CD4-positive, alpha-beta T cell treated with Interferon alpha-2 for 1 hour (primary cell): ENCODE measurements around the gene MS4A14.
A peak's percentile ranks its signal among the peaks of the same experiment; 100 is the strongest.
"Not testable (repeated sequence)": the region's sequence is repeated elsewhere in the genome, so short reads cannot be mapped to it uniquely, and the experiment has no call there.

ENCODE experiments used
- DNase-seq, 2 donors: peaks; one replicate each; pipeline ENCODE4 v3.0.0-alpha.2; 2020 to 2022

Gene MS4A14

DNA sequence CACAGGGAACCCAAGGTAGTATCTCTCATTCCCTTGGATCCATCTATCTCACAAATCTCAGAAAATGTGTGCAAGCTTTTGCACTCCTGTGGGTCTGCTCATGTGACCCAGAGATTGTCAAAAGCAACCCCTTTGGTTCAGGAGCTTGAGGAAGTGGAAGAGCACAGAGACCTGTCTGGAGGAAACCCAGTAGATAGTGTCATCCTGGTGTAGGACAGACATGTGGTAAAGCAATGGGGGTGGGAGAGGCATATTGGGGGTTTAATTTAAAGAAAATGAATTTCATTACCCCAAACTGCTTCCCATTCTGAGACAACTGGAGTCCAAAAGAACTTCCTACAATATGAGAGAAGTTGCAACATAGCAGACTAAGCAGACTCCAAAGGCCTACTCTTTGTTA, 5.8 kb upstream of the MS4A14 start:
- no peak for DNase-seq

GRCh38 chr11:60392361-60392760, 3.9 kb upstream of the MS4A14 start:
- no peak for DNase-seq

DNA sequence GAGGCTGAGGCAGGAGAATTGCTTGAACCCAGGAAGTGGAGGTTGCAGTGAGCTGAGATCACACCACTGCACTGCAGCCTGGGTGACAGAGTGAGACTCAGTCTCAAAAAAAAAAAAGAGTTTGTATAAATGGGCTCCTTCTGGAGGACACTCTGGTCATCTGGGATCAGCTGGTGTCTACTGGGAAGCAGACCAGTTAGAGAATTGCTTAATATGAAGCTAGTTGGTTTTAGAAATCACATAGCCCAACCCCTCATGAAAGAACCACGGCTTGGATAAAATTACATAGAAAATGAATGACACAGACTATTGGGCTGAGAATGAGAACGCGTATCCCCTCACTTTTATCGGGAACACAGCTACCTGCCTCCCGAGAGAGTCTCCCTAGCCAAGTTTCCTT, 3.2 kb upstream of the MS4A14 start:
- no peak for DNase-seq

DNA sequence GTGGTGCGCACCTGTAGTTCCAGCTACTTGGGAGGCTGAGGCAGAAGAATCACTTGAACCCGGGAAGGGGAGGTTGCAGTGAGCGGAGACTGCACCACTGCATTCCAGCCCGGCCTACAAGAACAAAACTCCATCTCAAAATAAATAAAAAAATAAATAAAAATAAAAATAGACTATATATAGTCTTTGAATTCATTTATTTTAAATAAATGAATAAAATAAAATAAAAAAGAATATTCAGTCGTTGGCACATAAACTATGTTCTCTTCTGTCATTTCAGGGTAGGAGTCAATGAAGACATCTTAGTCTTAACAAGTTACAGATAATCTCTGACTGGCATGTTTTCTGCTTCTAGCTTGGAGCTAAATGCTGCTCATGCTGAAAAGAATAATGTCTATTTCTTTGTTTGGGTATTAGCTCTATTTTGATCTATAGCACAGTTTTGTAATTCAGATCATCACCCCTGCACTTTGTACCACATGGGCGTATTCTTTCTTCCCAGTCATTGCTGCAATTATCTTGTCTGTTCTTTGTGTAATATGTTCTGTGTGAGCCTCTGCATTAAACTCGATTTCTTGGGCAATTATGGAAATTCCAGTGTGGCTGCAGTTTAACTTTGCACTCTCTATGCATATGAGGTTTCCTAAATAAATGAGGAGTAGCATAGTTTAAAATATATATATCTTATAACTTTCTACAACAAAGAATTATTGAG, 1.4 kb upstream of the MS4A14 start:
- no peak for DNase-seq

DNA sequence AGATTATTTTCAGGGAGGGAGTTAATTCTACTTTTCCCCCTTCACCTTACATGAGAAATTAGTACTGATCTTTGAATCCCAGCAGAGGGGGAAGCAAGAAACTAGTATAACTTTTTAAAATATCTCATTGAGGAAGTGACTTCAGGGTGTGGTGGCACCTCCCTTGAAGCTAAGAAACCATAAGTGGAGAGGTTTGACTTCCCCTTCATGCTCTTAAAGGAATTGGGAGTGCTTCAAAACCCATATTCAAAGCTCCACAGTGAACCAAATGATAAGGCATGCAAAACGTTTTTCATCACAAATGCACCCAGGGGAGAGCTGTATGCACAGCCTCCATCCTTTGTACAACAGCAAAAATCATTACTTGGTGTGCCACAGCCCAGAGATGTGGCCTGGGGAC, 540 bp downstream of the MS4A14 start:
- DNase-seq = peak; percentile 9 to 48

DNA sequence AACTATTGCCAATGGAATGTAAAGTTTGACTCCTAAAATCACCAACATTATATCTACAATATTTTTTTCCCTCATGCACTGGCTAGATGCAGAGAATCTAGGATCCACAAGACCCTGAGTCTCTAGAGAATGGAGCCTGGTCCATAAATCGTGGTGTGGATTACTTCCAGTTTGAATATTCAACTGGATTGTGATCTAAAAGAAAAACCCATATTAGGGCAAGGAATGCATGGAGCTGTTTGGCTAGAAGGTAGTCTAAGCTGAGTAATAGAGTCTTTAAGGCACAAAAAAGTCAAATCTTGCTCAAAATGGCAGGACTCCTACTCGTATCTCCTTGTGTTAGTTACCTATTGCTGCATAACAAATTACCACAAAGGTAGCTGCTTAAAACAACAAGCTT, 23.8 kb downstream of the MS4A14 start:
- DNase-seq = no peak

DNA sequence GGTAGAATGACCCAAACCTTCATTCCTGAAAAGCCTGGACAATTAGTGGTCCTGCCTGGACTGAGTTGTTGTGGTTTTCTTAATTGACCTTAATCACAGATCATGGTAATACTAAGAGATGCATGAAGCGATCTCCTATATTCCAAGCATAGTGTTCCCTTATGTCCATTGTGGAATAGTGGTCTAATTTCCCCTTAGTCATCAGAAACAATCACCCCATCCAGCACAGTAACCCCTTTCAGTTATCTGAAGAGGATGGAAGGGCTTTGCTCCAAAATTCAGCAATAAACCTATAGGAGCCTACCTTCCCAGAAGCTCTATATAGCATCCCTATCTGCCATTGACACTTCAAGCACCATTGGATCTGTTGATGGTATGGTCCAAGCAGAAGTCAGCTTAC, 26.4 kb downstream of the MS4A14 start:
- DNase-seq = no peak

DNA sequence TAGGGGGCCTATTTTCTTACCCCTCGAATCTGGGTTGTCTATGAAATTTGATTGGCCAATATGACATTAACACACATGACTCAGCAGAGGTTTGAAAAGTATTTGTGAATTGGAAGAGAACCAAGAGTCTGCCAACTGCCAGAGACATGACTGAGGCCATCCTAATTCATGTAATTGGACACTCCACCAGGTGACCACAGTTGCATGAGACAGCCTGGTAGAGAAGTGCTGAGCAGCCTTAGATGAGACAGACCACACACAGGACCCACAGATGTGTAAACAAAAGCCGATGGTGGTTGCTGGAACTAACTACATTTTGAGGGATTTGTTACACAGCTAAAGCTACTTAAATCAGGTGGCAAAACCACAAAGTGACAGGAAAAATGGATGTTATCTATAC, 32.3 kb downstream of the MS4A14 start:
- no peak for DNase-seq

DNA sequence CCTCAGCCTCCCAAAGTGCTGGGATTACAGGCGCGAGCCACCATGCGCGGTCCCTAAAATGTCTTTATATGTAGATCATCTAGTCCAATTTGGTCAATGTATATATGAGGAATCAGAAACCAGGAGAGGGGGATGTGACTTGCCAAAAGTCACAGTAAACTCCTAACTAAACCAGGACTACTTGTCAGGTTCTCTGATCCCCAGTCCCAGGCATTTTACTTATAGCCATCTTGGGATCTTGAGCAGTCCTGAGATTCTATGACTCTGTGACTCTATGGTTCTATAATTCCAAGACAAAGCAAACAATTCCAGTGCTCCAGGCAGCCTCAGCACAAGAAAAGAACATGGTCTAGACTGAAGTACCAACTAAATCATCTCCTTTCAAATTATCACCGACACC, 33.0 kb downstream of the MS4A14 start, which contains the start of gene MS4A5:
TSS of gene MS4A5 (plus strand) at position 301 of the 400 bp plus-strand sequence. CDS start 103 bp downstream, outside the sequence.
- DNase-seq = no peak

DNA sequence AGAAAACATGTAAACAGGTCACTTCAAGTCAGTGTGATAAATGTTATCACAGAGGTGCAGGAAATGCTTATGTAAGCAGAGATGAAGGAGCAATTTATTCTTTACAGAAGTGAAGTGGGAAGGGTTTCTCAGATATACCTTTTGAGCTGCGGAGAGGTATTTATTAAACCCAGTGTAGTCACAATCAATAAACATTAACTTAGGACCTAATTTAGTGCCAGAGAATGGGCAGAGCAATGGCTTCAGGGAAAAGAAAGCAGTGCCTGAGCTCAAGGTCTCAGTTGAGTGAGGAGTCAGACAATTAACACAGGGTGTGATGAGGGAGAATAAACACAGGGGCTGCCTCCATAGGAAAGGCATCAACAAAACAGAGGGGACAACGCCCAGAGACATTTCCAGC, 35.0 kb downstream of the MS4A14 start:
- no peak for DNase-seq

DNA sequence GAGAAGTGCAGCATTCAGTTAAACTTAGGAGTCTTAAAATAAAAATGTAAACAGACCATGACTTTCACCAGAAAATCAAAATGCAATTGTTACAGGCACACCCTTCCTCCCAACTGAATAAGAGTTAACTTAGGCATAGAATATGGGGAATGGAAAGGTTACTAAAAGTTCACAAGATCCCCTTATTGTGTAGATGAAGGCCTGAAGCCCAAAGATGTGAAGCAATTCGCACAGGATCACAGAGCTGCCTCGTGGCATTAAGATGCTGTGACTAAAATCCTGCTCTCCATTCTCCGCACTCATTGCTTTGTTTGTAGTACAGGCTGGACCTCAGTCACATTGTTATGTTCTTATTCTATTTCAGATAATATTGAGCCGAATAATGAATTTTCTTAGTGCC, 37.1 kb downstream of the MS4A14 start:
- no peak for DNase-seq

DNA sequence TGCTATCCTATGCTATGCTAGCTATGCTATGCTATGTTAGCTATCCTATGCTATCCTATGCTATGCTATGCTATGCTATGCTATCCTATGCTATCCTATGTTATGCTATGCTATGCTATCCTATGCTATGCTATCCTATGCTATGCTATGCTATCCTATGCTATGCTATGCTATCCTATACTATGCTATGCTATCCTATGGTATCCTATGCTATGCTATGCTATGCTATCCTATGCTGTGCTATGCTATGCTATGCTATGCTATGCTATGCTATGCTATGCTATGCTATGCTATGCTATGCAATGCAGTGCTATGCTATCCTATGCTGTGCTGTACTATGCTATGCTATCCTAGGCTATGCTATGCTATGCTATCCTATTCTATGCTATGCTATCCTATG, 50.8 kb downstream of the MS4A14 start:
- DNase-seq = no peak

- no peak for DNase-seq
Measured at GRCh38 chr11:60447846-60448245, 51.6 kb downstream of the MS4A14 start.

GRCh38 chr11:60451185-60451584, 54.9 kb downstream of the MS4A14 start:
- not testable (repeated sequence) for DNase-seq

DNA sequence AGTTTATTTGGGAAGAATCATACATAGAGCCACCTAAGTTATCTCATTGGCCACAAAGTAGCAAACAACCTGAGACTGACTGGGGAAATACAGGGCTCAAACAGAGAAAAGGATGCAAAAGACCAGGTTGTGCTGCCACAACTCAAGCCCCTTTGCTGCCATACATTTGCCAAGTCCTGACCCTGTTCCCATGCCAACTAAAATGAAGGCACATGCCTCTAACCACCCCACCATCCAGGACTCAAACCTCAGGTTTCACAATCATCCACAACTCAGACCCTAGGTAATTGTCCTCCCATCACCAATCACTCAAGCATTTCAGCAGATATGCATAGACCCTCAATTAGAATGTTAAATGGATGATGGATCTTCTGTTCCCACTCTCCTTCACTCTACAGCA, 58.0 kb downstream of the MS4A14 start:
- DNase-seq = no peak

GRCh38 chr11:60455531-60456042, 59.3 kb downstream of the MS4A14 start, which contains the start of gene MS4A1:
TSS of gene MS4A1 (plus strand) at chr11:60455847. CDS start at chr11:60462375, 6,528 bp downstream.
- peak; percentile 36 to 82 for DNase-seq

GRCh38 chr11:60457576-60457975, 61.3 kb downstream of the MS4A14 start:
- DNase-seq = peak in 1 of 2 donors; percentile 30

DNA sequence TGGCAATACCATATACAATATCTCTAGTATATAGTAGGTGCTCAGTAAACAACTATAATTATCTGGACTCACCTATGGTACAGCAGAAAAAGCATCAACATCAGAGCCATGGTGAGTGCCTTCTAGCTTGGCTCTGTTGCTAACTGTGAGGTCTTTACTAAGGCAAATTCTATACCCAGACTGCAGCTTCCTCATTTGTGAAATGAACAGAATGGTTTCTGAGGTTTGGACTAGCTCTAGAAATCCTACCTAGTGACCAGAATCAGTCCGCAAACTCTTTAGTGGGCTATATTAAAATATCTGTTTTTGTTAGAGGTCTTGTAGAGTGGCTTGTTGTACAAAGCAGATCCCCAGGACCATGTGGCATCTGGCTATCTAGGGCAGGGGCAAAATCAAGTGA, 63.1 kb downstream of the MS4A14 start:
- DNase-seq = no peak
